Measurements from ENCODE around the gene CUL3. TPM values are rescaled to one million over a fixed set of nuclear protein-coding genes. Genes with fewer than 3 reads are reported as not detected.

Gene CUL3
- total and polyA plus RNA-seq, 2 of the 8 experiments (the other 6 are each of a cell fraction or from before 2014, with no cell fraction given) = 28.5 to 113 TPM

DNA sequence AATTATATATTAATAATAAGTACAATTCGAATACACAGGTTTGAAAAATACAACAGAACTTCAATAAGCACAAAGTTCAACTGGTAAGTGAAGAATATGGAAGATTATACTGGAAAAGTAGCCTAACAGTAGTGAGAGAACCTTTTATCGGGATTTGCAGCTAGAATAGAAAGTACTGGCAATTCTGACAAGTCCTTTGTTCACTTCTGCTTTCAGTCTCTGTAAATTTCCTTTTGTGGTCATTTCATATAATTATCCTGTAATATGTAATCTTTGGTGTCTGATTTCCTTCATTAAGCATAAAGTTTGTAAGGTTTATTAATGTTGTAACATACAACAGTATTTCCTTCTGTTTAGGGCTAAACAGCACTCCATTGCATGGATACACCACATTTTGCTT lies 67.2 kb downstream of the CUL3 start:
- no peak for FAIRE-seq
- H3K79me1 ChIP-seq (ENCODE audit: low read depth, low read length) = no peaks in the 10 kb centered on the region; the same call in 1 of the 2 replicates
- no peak overlapping the region for H2BK120ac ChIP-seq (replicated peaks; ENCODE audit: low read depth, low read length)
- H3K79me2 ChIP-seq (ENCODE audit: control insufficient read depth in 1 of 2, insufficient read depth in 2 of 2, low read length in 2 of 2) = peaks cover 7 to 70% of the 10 kb centered on the region in 2 experiments
- no peak overlapping the region for H3K56ac ChIP-seq (replicated peaks; ENCODE audit: insufficient read length, low read depth, low read length)
- H3K4me3 ChIP-seq (ENCODE audit: extremely low read depth in 1 of 4, insufficient read depth in 2 of 4, low read depth in 3 of 4, low read length in 4 of 4) = no peak overlapping the region
- no peak overlapping the region for H3K18ac ChIP-seq (ENCODE audit: extremely low read depth, low read length)
- no peak overlapping the region for H2AFZ ChIP-seq (ENCODE audit: low read length)
- H3K27ac ChIP-seq (ENCODE audit: low read depth, low read length) = no peak overlapping the region
- 89% methylated on average over 2 of the region's 2 CpGs; no CpG with 5 or more reads in 1 of the 2 experiments for WGBS, 2 experiments (ENCODE audit: extremely low coverage in 1 of 2, insufficient coverage in 1 of 2, insufficient read length in 1 of 2, insufficient replicate concordance in 2 of 2, low coverage in 1 of 2, low lambda C conversion rate in 2 of 2, missing lambda C conversion rate in 1 of 2)
- no peaks in the 10 kb centered on the region for H3K27me3 ChIP-seq (replicated peaks in 1 of 4; ENCODE audit: control insufficient read depth in 3 of 4, extremely low read depth in 1 of 4, insufficient read depth in 3 of 4, low read length in 3 of 4)
- H2BK20ac ChIP-seq (ENCODE audit: low read length) = no peak overlapping the region
- no peaks in the 10 kb centered on the region for H3K9me3 ChIP-seq (ENCODE audit: insufficient read depth in 2 of 2, low read depth in 1 of 2, low read length in 1 of 2)
- H3K14ac ChIP-seq (ENCODE audit: insufficient read length) = no peak overlapping the region
- ChIA-PET POLR2A (ENCODE audit: partially characterized antibody) (no interaction called here), CTCF (ENCODE audit: partially characterized antibody) (interaction anchor here (0.8 kb wide), 1 partner anchor 14 kb away, joined by 3 read pairs; no protein-coding TSS in a partner anchor)
- no peak overlapping the region for H3K4ac ChIP-seq (replicated peaks; ENCODE audit: insufficient read length, low read depth, low read length)
- H4K8ac ChIP-seq (ENCODE audit: extremely low read depth, insufficient read depth, low read length) = no peak overlapping the region
- H3K4me2 ChIP-seq (ENCODE audit: insufficient read depth in 1 of 2, low read depth in 2 of 2, low read length in 2 of 2) = no peak overlapping the region
- H2BK5ac ChIP-seq (ENCODE audit: low read depth, low read length) = no peak overlapping the region
- H2AK5ac ChIP-seq (ENCODE audit: low read depth, low read length) = no peak overlapping the region
- H3K23ac ChIP-seq (ENCODE audit: insufficient read length) = no peak overlapping the region
- peaks cover 0 to 6% (median 0%) of the 10 kb centered on the region in 4 experiments; a peak in 2 of 7 replicates for H3K4me1 ChIP-seq (replicated peaks in 1 of 4; ENCODE audit: control insufficient read depth in 3 of 4, insufficient read depth in 4 of 4, low read length in 3 of 4)
- H2BK15ac ChIP-seq (ENCODE audit: low read length) = no peak overlapping the region
- no peak overlapping the region for H3K9ac ChIP-seq (replicated peaks in 1 of 4; ENCODE audit: extremely low read depth in 1 of 4, low read depth in 3 of 4, low read length in 3 of 4)
- no peak overlapping the region for H4K5ac ChIP-seq (ENCODE audit: insufficient read length, low read depth, low read length)
- no peaks in the 10 kb centered on the region for H3K23me2 ChIP-seq (ENCODE audit: low read depth, low read length)
- no peak overlapping the region for H2BK12ac ChIP-seq (ENCODE audit: low read depth, low read length)
- peaks cover 0 to 4% (median 0%) of the 10 kb centered on the region in 4 experiments; a peak in 1 of 8 replicates for H3K36me3 ChIP-seq (ENCODE audit: control insufficient read depth in 2 of 4, insufficient read depth in 4 of 4, low read length in 3 of 4)
- DNase-seq (ENCODE audit: low read depth in 1 of 2, low spot score in 2 of 2) = no peak
- H4K91ac ChIP-seq (replicated peaks; ENCODE audit: insufficient read length, low read length) = no peak overlapping the region
- H4K20me1 ChIP-seq (replicated peaks in 1 of 2; ENCODE audit: control insufficient read depth in 1 of 2, insufficient read depth in 2 of 2, low read length in 2 of 2) = peaks cover 0 to 2% of the 10 kb centered on the region in 2 experiments
- no peak for TF ChIP-seq CBX5 (IDR thresholded peaks at IDR 0.05; ENCODE audit: low read depth, low read length)
- no peak for TF ChIP-seq TEAD4 (IDR thresholded peaks at IDR 0.05; ENCODE audit: low read depth, low read length)
- TF ChIP-seq SAP30 (IDR thresholded peaks at IDR 0.05; ENCODE audit: insufficient read depth, insufficient replicate concordance, low read length) = no peak
- TF ChIP-seq CHD1 (IDR thresholded peaks at IDR 0.05; ENCODE audit: low read depth, low read length) = no peak
- TF ChIP-seq NANOG (IDR thresholded peaks at IDR 0.05; ENCODE audit: insufficient read depth, low read depth, low read length, poor library complexity, severe bottlenecking) = no peak
- no peak for TF ChIP-seq CREB1 (IDR thresholded peaks at IDR 0.05)
- no peak for TF ChIP-seq RFX5 (IDR thresholded peaks at IDR 0.05; ENCODE audit: borderline replicate concordance, low read depth, low read length)
- TF ChIP-seq SRF (IDR thresholded peaks at IDR 0.05; ENCODE audit: low read depth, low read length) = no peak
- TF ChIP-seq CBX8 (IDR thresholded peaks at IDR 0.05; ENCODE audit: borderline replicate concordance, low read depth, low read length) = no peak
- no peak for TF ChIP-seq CEBPB (IDR thresholded peaks at IDR 0.05; ENCODE audit: low read depth, low read length)
- no peak for TF ChIP-seq KDM4A (IDR thresholded peaks at IDR 0.05; ENCODE audit: low read depth, low read length, severe bottlenecking)
- TF ChIP-seq BACH1 (IDR thresholded peaks at IDR 0.05; ENCODE audit: low read length) = no peak
- TF ChIP-seq CHD2 (IDR thresholded peaks at IDR 0.05; ENCODE audit: low read length) = no peak
- no peak for TF ChIP-seq SIN3A (conservative IDR thresholded peaks at IDR 0.05 in 1 of 2, IDR thresholded peaks at IDR 0.05 in 1 of 2; ENCODE audit: low read depth in 1 of 2, low read length in 2 of 2)
- TF ChIP-seq YY1 (IDR thresholded peaks at IDR 0.05; ENCODE audit: low read depth, low read length) = no peak

Measured in H1 (cell line).